Cerebellar nuclear complex (tissue), 1 donor: Measurements from ENCODE around the gene LRRK1.
"Not testable (repeated sequence)": the region's sequence is repeated elsewhere in the genome, so short reads cannot be mapped to it uniquely, and the experiment has no call there.

Experiments used
- DNase-seq, 2 experiments: peaks; one replicate each; lab custom pipeline; 2025; lab: John Stamatoyannopoulos, UW

Gene LRRK1

DNA sequence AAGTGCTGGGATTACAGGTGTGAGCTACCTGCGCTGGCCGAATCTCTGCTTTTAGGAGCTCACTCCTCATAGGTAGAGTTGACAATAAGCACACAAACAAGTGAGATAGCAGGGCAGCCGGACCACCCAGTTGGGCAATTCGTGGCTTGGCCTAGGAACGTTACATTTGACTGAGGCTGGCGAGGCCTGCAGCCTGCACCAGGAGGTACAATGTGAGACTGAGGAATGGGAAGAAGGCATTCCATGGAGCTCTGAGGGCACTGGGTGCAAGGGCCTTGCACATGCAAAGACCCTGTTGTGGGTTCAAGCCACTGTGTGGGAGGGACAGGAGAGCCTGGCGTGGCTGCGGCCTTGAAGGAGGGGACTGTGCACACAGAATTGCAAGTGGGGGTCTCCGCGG is 152.5 kb downstream of the LRRK1 start:
- no peak for DNase-seq

DNA sequence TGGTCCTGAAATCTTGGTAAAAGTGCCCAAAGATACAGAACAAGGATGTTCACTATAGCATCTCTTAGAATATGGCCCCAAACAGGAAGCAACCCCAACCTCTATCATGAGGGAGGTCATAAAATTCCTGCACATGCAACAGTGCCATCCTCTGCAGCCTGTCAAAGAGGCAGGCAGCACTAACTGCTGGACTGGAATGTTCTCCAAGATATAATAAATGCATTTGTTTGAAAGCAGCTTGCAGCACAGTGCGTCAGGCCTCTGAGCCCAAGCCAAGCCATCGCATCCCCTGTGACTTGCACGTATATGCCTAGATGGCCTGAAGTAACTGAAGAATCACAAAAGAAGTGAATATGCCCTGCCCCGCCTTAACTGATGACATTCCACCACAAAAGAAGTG is 153.1 kb downstream of the LRRK1 start:
- not testable (repeated sequence) for DNase-seq

DNA sequence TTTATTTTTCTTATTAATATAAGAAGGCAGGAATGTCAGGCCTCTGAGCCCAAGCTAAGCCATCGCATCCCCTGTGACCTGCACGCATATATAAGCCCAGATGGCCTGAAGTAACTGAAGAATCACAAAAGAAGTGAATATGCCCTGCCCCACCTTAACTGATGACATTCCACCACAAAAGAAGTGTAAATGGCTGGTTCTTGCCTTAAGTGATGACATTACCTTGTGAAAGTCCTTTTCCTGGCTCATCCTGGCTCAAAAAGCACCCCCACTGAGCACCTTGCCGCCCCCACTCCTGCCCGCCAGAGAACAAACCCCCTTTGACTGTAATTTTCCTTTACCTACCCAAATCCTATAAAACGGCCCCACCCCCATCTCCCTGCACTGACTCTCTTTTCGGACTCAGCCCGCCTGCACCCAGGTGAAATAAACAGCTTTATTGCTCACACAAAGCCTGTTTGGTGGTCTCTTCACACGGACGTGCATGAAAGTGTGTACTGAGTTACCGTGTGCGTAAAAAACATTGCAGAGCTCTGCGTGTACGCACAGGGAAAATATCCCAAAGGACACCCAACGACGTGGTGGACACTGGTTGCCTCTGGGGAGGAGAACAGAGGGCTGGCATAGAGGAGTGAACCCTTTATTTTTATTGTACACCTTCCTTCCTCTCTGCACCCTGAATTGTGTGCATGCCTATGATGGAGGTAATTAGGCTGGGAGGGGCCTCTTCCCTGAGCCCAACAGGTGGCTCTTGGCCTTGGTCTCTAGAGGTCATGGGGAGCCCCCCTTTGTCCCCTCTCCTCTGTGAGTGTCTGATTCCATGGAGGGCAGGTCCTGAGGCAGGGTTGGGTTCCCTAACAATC is 158.9 kb downstream of the LRRK1 start:
- DNase-seq: not testable (repeated sequence)

DNA sequence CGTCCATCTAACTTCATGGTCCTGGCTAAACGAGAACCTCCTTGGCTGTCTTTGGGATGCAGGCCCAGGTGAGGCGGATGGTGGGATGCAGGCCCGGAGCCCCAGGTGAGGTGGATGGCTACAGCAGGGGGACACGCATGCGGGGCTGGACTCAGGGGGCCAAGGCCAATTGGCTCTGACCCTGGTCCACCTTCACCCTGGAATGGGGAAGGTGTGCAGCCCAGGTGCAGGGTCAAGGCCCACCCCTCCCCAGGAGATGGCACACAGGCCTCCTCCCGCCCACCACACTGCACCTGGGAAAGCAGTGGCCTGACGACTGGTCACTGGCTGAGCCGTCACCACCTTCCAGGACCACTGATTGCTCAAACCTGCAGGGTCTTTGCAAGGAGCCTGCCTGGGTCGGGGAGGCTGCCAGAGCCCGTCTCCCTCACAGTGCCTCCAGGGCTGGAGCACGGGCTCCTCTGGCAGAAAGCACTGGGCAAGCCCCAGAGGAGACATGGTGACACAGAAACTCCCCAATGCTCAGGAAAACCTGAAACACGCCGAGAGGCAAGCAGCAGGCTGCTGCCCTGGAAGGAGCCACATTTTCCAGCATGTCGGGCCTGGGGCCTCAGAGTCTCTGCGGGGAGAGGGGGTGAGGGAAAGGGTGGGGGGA is 159.6 kb downstream of the LRRK1 start:
- no peak for DNase-seq

DNA sequence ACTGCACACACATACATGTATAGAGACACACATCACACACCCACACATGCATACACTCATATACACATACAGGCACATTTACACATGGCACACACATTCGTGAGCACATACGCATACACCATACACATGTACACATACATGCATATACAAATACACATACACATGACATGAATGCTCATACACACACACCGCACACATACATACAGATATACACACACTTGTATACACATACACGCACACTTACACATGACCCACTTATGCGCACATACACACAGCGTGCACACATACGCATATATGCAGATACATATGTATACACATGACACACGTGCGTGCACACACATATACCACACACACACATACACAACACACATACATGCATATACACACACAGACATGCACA is 162.7 kb downstream of the LRRK1 start:
- DNase-seq: no peak

DNA sequence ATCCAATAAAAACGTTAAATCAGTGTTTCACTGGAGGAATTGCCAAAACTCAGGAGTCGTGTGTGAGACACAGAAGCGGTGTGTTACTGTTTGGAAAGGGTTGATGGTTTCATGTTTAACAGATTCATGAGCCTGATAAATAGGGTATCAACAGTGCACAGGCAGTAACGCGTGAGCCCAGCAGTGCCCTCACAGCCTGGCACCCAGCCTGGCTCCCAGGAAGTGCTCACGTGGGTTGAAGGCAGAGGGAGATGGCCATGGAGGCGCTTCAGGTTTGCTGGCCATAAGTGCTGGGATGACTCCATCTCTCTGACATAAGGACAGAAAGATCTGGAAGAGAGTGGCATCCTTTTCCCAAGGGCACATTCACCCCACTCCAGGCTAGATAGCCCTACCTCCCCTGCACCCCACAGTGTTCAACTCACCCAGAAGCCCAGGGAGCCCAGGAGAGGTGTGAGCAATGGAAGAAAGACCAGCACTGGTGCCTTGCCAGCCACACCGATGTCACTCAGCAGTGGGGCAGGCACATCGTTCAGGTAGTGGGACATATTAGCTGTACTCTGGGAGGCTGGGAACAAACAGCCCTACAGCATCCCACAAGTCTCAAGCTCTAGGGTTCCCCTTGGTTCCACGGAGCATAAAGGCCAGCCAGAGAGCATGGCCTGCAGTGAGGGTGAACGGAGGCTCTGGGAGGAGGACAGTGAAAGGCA is 164.3 kb downstream of the LRRK1 start:
- DNase-seq: no peak

DNA sequence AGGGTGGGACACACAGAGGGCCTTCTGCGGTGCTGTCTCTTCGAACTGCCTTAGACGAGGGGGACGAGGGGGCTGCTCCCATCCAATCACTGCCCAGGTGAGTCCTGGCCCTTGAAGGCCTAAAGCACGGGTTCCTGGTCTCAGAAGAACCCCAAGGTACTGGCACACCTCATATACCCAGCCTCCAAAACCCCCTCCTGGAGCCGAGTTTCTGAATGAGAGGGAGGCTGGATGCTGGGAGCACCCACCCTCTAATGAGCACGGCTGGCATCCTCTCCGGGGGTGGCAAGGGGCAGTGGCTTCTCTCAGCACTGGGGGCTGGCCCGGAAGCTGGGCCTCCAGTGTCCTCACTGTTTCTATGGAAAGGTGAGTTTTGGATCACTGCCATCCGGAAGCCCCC is 165.6 kb downstream of the LRRK1 start:
- no peak for DNase-seq

DNA sequence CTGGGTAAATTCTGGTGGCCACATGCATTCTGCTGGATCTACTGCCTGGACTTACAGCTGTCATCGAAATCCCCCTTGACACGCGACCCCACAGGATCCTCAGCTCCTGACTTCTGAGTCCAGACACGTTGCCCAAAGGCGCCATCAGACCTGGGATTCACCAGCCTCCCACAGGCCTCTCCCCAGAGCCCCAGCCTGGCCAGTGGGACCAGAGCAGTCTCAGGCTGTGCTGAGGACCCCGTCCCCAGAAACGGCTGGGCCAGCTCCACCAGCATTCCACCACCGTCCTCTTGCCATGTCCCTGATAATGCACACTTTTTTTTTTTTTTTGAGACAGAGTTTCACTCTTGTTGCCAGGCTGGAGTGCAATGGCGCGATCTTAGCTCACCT is 166.1 kb downstream of the LRRK1 start:
- no peak for DNase-seq

DNA sequence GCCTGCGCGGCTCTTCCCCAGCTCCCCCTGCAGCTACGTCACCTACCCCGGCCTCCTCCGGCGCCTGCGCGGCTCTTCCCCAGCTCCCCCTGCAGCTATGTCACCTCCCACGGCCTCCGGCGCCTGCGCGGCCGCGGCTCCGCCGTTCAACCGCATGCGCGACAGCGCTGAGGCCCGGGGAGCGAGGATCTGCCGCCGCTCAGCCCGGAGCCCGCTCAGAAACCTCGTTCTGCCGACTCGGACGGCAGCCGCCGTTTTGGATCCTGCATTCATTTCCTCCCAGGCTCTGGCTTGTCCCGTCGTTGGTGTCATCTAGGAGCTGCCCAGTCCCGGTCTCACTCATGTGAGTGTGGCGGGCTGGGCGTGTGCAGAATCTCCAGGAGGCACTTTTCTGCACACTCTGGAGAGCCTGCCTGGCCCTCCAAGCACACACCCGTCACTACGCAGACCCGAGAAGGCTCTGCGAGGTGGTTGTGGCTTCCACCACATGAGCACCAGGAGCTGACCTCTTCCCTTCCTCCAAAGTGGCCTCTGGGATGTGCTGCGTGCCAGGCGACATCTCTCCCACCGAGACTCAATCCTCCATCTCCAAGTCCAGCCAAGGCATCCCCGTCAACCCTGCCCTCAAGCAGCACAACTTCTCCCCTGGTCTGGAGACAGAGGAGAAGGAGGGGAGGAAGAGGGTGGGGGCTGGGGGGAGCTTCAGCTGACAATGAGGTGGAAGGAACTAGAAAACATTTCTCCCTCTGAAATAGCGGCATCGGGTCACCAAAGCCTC is 167.4 kb downstream of the LRRK1 start:
- no peak for DNase-seq

DNA sequence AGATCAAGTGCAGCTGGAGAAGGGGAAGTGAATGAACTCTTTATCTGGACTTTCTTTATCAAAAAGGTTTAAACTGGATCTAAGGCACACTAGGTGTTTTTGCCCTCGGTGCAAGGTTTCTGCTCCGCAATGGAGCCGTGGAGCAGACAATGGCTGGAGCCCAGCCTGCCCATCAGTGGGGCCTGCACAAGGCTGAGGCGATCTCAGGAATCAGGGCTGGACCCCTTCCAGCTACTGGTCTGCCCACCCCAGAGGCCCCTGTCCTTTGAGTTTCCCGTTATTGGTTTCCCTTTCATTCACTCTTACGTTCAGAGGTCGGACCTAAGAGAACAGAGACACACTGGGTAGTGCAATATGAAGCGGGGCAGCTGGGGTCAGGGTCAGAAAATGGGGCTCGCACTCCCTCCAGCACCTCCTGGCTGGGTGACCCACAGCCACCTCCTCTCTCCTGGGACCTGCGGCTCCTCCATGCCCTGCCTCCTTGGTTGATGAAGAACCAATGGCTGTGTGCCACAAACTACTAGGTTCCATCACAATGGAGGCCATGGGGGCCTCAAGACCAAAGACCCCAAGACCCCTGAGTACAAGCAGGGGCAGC is 168.1 kb downstream of the LRRK1 start:
- no peak for DNase-seq

DNA sequence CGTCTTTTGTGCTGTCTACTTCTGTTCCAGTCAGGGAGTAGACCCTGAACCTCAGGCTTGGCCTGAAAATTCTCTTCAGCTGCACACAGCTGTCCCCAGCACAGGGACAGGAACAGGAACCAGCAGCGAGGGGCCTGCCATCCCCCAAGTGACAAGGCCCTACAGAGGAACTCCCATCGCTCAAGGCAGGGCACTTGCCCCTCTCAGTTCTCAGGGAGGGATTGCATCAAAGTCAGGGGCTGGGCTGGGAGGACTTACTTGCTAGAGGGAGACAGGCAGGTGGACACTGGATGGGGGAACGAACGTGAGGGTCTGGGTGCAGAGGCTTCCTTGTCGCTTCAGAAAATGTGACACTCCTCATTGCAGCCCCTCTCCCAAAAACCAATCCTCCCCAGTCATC is 169.1 kb downstream of the LRRK1 start:
- no peak for DNase-seq

DNA sequence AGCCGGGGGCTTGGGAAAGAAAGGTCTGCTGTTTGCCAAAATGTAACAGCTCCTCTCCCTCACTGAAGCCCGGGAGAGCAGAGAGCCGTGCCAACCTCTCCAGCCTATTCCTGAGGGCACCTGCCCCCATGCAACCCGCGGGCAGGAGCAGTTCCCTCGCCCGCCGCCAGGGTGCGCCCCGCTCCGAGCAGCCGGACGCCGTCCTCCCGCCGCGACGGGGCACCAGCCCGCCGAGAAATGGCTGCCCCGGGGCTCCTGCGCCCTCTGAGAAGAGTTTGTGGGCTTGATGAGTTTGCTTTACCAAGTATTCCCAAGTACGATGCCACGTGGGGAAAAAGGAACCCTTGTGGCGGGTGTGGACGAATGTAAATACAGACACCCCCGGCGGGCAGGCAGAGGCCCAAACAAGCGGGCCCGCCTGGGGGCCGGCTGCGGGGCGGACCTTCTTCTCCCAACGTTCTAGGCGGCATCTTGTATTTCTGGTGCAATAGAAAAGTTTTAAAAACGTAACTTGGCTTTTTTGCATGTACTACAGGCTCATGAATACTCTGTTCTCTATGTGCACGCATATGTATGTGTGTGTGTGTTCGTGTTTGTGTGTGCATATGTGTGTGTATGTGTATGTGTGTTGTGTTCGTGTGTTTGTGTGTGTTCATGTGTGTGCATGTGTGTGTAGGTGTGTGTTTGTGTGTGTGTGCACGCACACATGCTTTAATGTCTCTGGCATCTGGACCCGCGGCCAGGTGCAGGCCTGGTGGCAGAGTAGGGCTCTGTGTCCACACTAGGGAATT is 169.8 kb downstream of the LRRK1 start:
- no peak for DNase-seq

DNA sequence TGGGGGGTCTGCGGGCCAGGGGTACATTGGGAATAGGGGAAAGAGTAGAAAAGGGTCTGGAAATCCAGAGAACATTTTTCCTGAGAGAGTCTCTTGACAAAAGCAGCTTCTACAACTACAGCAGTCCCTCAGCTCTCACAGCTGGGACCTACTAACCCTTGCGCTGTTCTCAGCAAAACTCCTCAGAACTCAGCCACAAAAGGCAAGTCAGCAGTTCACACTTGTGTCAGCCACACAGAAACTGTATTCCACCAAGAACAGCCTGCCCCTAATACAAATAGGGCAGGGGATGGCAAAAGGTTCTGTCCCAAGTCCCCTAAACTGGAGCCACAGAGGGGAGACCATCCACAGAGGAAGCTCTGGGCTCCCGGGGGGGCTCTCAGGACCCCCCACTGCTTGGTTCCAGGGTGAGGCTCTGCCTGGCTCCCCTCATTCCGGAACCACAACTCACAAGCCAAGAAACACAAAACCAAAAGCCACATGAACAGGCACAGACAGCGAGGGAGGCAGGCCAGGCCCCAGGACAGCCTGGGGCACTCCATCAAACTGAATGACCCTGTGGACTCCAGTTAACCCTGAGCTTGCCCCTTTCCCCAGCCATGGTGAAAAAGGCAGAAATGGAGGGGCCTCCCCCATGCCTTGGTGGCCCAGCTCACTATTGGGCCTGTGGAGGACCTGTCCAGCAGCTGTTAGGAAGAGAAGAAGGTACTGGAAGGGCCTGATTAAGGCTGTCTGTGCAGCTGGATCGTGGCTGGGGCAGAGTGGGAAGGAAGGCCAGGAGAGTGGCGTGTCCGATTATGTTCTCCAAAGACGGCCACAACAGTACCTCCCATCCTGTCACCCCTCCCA is 170.6 kb downstream of the LRRK1 start:
- DNase-seq: no peak

DNA sequence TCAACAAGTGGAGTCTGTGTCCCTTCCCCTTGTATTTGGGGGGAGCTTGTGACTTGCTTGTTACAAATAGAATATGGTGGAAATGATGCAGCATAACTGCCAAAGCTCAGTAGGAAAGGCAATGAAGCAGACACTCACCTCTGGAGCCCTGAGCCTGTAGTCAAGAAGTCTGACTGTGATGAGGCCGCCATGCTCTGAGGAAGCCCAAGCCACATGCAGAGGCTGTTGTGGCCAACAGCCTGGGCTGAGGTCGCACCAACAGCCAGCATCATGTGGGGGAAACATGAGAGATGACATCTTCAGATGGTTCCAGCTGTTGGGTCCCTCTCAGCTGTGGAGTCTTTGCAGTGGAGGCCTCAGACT is 171.3 kb downstream of the LRRK1 start:
- DNase-seq: no peak

DNA sequence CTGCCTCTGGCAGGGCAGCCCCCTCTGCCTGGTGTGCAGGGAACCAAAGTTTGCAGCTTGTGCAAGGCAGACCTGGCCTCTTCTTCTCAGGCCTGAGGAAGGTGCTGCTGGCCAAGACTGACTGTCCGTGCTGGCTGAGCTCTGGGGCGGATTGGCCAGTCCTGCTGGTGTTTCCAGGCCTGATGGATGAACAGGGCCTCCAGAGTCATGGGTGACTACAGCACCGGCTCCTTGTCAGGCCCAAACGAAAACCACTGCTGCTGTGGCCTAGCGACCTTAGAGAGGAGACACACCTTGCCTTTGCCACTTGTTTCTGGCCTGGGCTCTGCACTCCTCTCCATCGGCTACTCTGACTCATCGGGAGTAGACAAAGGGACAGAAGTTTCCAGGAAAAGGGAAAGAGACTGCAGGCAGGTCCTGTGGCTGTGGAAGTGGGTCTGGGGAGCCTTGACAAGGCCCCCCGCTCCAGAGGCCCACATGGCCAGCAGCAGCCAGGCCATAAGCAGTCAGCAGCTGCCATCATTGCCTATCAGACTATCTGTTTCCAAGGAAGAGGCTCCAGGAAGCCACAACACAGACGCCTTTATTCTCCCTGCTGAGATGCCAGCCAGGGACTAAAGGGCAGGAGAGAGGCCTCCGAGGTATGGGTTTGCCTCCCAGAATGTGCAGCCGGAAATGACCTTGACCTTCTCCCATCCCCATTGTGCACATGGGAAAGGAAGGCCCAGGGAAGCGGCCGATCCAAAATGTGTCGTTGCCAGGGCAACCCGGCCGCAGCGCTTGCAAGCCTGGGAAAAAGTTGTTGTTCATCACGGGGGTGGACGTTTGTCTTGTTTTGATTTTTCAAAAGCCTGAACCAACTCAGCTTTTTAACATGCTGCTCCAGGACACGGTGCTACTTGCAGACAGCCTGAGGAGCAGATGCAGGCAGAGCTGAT is 172.2 kb downstream of the LRRK1 start:
- no peak for DNase-seq

DNA sequence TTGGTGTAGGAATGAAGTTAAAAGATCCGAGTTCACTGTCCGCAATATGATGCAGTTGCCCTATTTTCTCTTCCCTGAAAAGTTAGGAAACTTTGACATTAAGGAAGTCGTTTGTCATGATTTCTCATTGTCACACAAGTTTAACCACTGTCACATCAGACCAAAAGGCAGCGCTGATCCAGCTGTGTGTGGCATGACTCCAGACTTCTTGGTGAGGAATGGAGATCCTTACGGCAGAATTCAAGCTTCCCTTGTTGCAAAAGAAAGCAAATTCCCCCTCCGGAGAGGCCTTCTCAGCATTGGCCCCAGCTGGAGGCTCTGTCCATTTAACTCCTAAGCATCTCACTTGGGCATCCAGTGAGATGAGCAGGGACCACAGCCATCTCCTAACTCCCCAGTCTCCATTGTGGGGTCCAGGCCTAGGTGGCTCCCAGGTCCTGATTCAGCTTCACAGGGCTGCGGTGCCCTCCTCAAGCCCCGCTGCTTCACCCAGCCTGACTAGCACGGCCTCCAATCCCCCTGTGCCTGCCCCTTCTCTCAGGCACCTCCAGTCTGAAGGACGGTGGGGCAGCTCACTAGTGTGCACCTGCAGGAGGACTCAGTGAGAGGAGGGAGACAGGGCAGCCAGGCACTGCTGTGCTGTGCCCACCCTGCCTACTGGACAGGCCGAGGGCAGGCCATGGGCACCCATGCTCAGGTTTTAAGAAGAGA is 173.2 kb downstream of the LRRK1 start:
- no peak for DNase-seq

DNA sequence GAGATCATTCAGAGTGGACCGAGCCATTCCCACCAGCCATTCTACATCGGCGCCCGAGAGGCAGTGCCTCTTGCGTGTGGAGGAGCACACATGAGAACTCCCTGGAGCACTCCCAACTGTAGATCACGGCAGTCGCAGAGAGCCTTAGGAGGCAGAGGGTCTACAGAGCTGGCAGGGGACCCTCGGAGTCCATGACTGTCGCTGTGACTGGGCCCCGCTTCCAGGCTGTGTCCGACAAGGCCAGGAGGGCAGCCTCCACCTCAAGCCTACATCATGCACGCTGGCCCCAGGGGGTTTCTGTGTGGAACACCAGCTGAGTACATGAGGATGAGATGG is 173.7 kb downstream of the LRRK1 start:
- DNase-seq: no peak

DNA sequence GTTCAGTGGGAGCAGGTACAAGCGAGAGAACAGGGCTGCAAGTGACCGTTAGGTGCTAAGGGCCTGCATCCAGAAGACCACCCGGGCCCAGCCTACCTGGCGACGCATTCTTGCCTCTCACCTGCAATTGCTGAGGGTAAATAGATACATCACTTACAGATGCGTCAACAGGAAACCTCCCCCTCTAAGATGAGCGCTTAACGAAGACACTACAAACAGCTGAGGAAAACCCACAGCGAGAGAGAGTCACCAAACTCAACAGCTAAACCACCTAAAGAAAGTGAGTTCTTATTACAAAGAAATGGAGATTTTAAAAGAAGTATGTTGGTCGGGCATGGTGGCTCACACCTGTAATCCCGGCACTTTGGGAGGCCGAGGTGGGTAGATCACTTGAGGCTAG is 174.8 kb downstream of the LRRK1 start:
- DNase-seq: no peak
